ENCODE data around the gene RPH3AL.
"Not testable (repeated sequence)": the region's sequence is repeated elsewhere in the genome, so short reads cannot be mapped to it uniquely, and the experiment has no call there.

The RPH3AL gene

GRCh38 chr17:280901-281300 is 71.7 kb downstream of the RPH3AL start:
- DNase-seq: no peak

DNA sequence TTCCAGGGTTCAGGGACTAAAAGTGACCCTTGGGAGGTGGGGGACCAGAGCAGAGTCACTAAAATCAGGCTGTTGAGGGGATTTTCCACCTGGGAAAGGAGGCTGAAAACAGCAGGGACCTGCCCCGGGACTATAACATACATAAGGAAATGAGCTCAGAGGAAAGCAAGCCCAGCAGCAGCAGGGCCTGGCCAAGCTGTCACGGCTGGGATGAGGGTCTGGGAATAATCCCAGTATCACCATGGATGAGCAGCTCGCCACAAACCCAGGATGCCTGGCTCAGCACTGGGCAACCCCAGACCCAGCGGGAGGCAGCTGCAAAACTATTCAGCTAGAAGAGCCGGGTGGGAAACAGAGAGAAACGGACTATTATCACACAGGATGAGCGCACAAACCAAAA is 72.4 kb downstream of the RPH3AL start:
- no peak for DNase-seq

DNA sequence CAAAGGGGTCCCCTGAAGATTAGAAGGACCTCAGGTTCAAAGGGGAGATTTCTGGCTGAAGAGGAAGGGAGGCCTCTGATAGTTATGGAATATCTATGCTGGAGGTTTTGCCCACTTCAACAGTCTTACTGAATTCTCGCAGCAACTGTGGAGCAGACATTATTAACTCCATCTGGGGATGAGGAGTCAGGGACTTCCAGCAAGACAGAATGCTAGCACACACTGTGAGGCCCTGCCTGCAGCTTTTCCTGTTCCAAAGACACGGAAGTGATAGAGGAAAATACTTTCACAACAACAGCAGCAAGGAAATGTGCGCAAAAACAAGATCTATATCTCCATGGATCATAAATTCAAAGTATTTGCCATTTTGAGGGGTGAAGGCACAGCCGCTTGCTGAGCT is 72.8 kb downstream of the RPH3AL start:
- no peak for DNase-seq

DNA sequence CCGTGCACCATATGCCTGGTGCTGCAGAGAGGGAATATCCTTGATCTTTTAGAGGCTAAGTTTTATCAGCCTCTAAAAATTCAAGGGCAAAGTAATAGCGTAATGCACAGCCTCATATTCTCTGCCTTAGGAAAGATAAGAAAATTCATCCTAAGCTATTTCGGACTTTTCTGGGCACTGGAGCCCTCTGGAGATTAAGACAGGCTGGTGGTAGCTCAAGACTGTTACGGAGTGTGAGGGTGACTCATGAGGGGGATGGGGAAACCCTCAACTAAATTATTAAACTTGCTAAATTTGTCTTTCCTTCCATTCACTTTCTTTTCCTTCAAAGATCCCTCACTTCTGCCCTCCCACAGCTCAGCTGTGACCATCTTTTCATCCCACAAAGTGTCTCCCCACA is 73.3 kb downstream of the RPH3AL start:
- DNase-seq: no peak

DNA sequence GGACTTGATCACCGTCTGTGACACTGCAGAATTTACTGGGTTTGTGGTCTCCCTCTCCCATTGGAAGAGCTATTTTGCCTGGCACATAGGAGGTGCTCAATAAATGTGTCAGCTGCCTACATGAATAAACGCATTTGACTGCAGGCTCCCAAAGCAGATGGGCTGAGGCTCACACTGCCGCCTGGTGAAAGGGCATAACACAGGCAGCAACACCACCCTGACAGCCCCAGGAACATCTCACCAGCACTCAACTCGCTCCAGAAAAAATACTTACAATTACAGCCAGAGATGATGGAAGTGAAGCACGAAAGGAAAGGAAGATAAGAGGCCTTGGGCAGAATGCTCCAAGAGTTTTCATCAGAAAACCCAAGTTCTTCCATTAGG is 73.9 kb downstream of the RPH3AL start:
- DNase-seq: no peak

DNA sequence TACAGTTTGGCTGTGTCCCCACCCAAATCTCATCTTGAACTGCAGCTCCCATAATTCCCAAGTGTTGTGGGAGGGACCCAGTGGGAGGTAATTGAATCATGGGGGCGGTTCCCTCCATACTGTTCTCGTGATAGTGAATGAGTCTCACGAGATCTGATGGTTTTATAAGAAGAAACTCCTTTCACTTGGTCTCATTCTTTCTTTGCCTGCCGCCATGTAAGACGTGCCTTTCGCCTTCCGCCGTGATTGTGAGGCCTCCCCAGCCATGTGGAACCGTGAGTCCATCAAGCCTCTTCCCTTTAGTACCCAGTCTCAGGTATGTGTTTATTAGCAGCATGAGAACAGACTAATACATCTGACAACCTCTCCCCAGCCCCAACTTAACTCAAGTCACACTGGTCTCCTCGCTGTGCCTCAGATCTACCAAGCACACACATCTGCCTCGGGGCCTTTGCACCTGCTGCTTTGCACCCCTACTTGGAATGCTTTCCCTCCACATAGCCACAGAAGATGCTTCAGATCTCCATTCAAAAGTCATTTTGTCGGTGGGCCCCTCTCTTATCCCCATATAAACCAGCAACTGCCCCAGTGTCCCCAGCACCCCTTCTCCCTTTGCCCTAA is 74.4 kb downstream of the RPH3AL start:
- no peak for DNase-seq

- no peak for DNase-seq
Observed at GRCh38 chr17:274902-275301, 77.7 kb downstream of the RPH3AL start.

- no peak for DNase-seq
Observed at GRCh38 chr17:273981-274832, 78.4 kb downstream of the RPH3AL start.

DNA sequence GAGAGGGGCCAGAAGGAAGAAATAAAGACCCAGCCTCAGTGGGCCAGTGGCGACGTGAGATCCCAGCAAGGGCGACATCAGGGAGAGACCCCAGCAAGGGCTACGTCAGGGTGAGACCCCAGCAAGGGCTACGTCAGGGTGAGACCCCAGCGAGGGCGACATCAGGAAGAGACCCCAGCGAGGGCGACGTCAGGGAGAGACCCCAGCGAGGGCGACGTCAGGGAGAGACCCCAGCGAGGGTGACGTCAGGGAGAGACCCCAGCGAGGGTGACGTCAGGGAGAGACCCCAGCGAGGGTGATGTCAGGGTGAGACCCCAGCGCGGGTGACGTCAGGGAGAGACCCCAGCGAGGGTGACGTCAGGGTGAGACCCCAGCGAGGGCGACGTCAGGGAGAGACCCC is 79.8 kb downstream of the RPH3AL start:
- not testable (repeated sequence) for DNase-seq

DNA sequence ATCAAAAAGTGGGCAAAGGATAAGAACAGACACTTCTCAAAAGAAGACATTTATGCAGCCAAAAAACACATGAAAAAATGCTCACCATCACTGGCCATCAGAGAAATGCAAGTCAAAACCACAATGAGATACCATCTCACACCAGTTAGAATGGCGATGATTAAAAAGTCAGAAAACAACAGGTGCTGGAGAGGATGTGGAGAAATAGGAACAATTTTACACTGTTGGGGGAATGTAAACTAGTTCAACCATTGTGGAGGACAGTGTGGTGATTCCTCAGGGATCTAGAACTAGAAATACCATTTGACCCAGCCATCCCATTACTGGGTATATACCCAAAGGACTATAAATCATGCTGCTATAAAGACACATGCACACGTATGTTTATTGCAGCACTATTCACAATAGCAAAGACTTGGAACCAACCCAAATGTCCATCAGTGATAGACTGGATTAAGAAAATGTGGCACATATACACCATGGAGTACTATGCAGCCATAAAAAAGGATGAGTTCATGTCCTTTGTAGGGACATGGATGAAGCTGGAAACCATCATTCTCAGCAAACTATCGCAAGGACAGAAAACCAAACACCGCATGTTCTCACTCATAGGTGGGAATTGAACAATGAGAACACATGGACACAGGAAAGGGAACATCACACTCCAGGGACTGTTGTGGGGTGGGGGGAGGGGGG is 80.5 kb downstream of the RPH3AL start:
- not testable (repeated sequence) for DNase-seq

DNA sequence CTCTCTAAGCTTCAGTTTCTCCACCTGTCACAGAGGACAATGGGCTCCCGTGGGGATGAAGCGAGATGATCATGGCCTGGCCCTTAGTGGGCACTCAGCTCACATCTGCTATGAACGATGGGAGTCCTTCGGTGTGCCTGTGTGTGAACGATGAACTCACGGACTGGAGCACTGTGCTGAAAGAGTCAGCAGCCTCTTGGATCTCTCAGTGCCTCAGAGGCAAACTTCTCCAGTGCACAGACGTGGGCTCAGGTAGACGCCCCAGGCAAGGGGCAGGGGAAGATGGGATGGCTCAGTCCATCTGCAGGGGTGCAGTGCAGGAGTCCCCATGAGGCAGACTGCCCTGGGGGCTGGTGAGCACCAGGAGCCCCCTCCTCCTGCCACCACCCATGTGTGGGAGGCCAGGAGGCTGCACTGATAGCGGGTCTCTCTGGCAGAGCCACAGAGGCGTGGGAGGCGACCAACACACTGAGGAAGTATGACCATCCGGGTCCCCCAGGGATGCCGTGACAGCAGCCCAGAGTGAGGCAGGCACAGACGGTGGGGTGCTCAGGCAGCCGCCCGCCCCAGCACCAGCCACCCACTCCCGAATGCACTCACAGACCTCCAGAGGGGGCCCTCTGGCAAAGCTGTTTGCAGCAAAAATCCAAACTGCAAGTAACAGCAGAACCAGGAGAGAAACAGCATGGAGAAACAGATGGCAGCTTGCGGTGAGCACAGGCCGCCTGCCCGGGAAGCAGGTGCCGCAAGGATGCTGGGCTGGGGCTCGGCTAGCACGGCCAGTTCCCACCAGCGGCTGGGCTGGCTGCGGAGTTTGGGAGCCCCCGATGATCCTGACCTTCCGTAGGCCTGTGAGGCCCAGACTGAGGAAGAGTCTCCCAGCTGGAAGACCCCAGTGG is 82.7 kb downstream of the RPH3AL start:
- DNase-seq: no peak

- no peak for DNase-seq
Observed at GRCh38 chr17:266701-267667, 85.6 kb downstream of the RPH3AL start.

GRCh38 chr17:266219-266618 is 86.4 kb downstream of the RPH3AL start:
- no peak for DNase-seq

DNA sequence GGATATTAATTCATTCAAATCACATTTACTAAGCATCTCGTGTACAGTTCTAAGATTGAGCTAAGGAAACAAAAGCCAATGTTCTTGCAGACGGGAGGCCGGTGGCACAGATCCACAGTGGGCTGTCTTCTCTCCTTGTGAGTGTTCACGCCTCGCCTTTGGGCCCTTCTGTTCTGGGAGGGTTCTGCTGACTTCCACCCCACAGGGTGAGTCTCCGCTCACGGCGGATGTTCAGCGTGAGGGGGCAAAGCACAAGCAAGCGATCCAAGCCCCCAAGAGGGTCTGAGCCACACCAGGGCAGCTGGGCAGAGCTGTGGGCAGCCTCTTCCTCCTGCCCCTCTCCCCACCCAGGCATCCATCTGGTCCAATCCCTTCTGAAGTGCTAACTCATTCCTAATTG is 86.9 kb downstream of the RPH3AL start:
- DNase-seq: no peak

GRCh38 chr17:263773-264172 is 88.8 kb downstream of the RPH3AL start:
- no peak for DNase-seq

DNA sequence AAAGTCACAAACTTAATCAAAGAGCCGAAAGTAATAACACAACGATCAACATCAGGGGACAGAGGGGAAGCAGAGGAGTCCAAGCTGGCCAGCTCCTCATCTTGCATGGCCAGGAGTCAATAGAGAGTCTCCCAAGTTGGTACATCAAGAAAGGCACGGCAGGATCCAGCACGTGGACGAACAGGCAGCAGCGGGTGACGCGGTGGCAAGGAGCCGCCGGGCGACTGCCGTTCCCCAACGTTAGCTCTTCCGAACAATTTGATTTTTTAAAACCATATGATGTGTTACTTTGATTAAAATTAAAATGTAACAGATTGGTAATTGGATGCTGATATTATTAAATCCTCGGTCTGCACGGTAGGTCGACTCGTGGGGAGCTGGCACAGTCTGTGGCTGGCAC is 89.3 kb downstream of the RPH3AL start:
- DNase-seq: no peak

DNA sequence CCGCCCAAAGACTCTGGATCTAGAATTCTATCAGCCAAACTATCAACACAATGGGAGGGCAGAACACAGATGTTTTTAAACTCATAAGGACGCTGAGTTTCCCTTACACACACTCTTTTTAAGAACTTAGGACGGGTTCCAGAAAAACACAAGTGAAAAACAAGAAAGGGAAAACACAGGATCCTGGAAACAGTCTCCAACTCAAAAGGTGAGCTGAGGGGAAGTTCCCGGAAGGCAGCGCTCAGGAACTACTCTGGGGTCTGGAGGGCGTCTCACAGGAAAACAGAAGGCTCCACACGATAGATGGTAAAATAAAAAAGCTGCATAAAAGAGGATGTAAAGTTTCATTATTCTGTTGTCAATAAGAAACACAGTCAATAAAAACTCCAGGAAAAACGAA is 91.0 kb downstream of the RPH3AL start:
- no peak for DNase-seq

- no peak for DNase-seq
Observed at GRCh38 chr17:260944-261343, 91.7 kb downstream of the RPH3AL start.

GRCh38 chr17:260031-260791 is 92.4 kb downstream of the RPH3AL start:
- no peak for DNase-seq

DNA sequence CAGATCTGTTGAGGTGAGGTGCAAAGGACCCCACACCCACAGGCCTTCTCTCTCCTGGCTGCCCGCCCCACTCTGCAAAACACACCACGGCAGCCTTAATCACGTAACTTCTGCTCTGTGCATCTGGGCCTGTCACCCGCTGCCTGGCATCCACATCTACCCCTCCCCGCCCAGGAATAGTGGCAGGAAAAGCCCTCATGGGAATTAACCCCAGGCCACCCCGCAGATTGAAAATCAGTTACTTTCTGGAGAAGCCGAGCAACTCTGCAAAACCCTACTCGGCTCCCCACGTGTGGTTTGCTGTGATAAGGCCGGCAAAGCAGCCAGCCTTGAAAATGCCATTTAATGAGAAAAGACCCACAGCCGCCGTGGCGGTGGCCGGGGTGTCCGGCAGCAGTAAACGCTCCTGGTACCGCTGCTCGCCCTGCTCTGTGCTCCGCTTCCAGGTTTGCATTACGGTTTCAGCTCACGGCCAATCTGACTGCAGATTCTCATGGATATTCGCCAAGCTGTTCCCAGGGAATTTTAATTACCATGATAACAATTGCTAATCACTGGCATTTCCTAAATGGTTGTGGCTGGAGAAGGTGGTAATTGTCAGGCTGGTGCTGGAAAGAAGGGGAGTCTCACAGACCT is 93.1 kb downstream of the RPH3AL start:
- DNase-seq: no peak
